SW480 (cell line): ENCODE measurements around the gene GBA2.

Source experiments
- DNase-seq: peaks from one replicate; pipeline ENCODE4 v3.0.0-alpha.2; 2016; ENCODE audit warnings: low spot score

GBA2 gene

DNA sequence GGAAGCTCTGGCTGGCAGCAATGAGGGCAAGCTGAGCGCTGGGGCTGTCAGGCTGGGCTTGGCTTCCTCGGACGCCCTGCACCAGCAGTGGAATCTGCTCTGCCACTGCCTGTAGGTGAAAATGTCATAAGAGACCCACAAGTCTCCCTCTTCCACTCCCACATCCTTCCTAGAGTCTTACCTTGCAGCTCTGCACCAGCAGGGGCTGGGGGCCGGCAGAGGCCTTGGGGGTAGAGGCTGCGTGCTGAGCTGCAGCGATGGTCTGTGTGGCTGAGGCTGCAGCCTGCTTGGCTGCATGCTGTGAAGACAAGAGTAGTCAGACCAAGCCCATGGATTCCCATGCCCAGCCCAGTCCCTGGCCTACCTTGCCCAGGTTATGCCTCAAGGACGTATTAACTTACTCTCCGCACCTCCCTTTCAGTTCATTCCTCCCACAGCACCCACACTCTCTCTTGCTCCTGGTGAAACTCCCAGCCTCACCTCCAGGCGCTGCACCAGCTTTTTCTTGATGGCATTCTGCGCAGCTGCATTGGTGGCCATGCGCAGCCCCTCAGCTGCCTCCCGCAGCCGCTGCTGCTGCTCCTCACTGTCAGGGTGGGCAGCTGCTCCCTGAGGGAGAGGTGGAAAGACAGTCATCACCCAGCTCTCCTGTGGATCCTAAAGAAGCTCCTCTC is 34.3 kb downstream of the GBA2 start:
- no peak for DNase-seq

DNA sequence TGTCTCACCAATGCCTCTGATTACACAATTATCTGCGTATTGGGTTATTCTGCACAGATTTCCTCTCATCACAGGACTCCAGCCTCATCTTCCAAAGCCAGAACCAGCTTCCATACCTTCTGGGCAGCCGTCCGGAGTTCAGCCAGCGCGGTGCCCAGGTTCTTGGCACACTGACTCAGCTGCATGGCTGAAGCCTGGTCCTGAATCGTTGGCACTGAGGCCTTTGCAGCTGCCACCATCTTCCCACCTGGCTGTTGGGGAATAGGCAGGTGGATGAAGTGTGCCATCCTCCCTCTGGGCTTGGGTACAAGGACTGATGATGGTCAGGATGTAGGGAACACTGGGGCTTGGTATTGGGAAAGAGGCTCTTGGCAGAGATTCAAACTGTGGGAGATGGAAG is 34.9 kb downstream of the GBA2 start:
- no peak for DNase-seq

DNA sequence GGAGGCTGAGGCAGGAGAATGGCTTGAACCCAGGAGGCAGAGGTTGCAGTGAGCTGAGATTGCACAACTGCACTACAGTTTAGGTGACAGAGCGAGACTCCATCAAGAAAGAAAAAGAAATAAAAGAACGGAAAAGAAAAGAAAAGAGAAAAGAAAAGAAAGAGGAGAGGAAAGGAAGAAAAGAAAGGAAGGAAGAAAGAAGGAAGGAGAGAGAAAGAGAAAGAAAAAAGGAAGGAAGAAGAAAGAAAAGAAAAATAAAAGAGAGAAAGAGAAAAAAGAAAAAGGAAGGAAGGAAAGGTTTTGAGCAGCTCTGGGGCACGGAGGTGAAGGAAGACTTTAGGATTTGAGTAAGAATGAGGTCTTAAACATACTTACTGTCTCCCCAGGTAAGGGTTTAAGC is 35.5 kb downstream of the GBA2 start:
- DNase-seq = no peak

DNA sequence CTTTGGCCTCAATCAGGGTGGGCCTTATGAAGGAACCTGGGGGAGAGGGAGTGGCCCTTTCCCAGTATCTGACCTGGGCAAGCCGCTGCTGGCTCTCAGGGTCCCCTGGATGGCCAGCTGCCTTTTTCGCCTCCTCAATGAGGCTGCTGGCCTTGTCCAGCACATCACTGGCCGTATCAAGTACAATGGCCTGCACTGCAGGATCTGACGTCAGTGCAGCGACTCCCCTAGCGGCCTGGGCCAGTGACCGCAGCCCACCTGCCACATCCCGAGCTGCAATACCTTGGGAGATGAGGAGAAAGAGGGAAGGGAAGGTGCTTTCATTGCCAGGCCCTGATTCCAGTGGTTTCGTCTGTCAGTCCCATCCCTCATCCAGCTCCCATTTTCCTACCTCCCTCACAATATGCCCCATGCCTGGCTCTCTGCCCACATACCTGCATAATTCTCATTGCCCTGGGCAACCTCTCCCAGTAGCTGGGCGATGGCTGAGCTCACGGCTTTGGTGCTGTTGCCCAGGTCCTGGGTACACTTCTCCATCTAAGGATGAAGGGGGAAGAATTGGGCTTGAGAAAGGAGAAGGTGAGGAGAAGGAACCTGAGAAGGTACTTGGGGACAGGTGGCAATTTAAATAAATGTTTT is 36.1 kb downstream of the GBA2 start:
- DNase-seq = no peak

DNA sequence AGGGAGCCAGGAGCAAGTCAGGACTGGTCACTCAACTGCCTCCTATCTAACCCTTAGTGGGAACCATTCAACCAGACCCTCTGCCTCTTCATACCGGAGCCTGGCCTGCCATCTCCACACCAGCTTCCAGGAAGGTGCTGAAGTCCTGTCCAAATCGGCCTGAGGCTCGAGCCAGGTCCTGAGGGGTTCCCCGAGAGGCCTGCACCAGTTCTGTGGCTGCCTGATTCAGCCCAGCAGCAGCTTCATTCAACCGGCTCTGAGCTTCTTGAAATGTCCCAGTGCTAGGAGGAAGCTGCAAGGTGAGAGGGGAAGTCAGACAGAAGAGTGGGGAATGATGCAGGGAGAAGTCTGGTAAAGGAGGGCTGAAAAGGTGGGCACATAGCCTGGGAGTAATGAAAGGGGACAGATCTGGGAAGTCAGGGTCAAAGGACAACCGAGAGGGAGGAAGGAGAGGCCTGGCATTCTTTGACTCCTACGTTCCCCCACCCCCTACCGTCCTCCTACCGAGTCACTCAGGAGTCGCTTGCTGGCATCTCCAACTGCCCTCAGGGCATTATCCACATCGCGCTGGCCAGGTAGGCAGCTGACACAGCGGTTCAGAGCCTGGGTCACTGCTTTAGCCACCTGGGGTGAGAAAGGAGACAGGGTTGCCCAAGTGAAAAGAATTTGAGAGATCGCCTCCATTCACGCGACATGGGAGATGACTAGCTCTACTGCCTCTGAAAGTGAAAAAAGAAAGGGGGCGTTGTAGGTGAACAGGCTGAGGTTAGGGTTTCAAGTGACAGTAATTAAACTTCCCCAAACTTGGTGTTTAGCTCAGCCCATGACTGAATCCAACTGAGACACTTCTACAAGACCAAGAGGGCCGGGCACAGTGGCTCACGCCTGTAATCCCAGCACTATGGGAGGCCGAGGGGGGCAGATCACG is 37.3 kb downstream of the GBA2 start:
- no peak for DNase-seq

DNA sequence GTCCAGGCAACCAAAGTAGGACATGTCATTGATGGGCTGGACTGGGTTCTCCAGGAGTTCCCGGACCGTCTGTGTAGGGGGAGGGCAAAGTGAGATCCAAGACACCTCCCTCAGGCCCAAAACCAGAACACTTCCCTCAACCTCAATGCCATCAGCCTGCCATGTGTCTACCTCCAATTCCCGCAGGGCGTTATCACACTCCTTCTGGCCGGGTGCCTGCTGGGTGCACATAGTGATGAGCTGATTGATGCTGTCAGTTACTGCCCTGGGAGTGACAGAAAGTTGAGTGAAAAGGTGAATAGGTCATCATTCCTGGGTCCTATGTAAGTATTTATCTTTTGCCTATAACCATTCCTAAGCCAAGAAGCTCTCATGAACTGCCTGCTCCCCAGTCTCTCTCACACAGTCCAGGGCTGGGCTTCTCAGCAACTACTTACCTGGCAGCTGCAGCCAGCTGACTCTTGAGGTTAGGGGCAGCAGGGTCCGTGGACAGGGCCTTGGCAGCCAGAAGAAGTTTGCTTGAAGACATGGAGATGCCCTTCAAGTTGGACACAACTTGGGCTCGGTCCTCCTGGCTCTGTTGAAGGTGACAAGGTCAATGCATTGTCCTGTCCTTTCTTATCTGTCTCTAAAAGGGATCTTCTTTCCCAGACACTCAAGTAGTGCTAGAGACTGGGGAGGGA is 38.1 kb downstream of the GBA2 start:
- DNase-seq = no peak

DNA sequence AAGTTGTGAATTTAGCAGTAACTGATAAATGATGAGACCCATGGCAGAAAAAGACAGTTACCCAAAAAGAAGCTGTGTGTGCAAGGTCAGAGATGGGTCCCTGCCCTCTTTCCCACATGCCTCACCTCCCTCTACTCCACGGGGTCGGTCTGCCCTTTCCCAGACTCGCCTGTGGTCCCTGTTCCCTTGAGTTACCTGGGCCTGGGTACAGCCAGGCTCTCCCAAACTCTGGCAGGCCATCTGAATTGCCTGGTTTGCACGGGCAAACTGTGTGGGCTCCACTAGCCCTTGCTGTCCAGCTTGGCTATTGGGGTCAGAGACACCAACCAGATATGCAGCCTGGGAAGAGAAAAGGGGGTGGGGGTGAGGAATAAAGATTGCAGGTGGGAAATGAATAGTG is 40.9 kb downstream of the GBA2 start:
- DNase-seq = no peak

DNA sequence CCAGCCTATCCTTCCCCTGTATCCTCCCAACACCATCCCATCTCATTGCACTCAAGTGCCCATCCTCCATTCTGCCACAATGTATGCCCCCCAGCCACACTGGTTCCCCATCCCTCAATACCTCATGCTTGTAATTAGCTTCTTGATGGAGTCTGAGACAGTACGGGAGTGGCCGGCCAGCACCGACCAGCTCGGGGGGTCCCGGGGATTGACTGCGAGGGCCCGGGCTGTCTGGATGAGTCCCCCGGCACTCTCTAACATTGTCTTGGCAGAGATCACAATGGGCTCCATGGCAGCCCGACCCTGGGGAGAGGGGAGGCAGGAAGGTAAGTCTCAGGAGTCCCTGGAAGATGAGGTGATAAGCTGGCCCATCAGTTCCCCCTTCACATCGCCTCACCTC is 42.1 kb downstream of the GBA2 start:
- DNase-seq = no peak

DNA sequence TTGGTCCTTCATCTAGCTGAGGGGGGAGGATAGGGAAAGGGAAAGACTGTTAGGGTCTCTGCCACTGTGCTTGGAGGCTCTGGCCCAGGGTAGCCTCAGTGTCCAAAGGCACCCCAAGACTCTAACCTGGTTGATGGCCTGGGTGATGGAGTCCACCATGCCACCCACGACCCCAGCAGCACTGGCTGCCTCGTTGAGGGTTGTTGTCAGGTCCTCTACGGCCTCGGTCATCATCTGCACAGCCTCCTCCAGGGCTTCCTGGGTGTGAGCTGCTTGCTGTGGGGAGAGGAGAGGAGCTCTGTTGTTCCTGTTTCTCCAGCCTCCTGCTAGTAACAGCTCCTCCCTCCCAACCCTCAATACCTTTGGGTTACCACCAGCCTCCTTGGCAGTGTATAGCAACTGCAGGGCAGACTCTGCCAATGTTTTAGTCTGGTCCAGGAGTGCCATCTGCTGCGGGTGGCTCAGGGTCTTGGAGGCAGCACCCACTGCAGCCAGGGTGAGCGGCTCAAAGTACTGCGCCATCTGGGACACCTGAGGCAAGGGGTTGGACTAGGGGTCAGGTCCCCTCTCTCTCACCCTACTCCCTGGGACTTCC is 43.1 kb downstream of the GBA2 start:
- DNase-seq = no peak

DNA sequence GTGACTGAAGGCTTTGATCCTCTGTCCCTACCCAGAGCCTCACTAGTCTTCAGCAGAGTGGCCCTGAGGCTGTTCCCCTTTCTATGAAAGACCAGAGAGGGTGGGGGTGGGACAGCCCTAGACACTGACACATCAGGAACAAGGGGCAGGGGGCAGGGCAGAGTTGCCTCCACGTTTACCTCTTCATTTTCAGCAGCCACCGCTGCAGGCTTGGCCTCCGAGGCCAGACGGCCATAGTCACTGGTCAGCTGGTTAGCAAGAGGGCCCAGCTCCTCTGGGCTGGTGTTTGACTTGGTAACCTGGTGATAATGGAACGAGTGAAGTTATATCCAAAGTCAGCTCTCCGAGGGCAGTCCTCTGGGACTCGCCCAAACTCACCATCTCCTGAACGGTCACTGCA is 43.7 kb downstream of the GBA2 start:
- no peak for DNase-seq

DNA sequence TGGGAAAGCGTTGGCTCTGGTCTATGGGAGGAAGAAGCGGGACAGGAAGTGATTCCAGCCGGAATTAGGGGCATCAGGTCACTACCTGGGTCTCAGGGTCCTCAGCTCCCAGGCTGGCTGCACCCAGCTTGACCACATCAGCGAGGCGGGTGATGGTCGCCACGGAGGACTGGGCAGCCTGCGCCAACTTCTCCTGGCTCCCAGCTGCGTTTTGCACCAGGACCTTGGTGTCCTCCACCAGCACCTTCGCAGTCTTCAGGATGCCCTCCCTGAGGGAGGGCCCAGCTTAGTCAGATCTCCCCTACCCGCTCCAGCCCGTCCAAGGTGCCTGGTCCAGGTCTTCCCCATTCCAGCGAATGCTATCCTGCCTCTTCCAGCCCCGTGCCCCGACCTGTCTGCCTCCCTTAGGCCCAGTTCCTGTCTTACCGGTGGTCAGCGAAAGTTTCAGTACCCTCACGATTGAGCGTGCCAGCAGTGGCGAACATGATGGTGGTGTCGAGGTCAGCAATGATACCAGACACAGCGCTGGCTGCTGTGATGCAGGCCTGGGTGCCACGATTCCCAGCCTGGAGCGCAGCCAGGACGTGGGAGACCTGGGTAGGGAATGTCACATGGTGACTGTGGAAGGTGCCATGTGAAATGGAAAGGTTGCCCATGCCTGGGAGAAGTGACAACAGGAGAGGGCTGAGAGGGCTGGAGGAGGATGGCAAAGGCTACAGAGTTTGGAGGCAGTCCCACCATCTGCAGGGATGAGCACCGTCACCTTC is 44.9 kb downstream of the GBA2 start:
- DNase-seq = no peak

DNA sequence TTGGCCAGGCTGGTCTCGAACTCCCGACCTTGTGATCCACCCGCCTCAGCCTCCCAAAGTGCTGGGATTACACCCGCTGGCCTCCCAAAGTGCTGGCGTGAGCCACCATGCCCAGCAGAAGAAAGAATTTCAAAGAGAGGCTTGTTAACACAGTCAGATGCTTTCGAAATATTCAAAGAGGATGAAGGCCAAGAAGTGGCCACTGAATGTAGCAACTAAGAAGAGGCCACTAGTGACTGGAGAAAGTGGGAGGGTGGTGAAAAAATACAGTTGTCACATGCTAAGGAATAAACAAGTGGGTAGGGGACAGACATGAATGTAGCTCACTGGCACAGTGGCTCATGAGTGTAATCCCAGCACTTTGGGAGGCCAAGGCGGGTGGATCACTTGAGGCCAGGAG is 46.3 kb downstream of the GBA2 start:
- no peak for DNase-seq

DNA sequence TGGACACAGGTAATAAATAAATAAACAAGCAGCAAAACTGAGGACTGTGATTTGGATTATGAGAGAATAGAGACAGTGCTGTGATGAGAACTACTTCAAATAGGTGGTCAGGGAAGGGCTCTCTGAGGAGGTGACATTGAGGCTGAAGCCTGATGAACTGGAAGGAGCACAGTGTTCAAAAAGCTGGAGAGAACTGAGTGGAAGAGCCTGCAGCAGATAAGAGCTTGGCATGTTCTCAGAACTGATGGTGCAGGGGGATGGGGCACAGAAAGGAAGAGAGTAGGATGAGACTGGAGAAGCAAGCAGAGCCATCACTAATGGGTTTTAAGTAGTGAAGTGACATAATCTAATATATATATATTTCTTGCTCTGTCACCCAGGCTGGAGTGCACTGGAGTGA is 48.1 kb downstream of the GBA2 start:
- no peak for DNase-seq

DNA sequence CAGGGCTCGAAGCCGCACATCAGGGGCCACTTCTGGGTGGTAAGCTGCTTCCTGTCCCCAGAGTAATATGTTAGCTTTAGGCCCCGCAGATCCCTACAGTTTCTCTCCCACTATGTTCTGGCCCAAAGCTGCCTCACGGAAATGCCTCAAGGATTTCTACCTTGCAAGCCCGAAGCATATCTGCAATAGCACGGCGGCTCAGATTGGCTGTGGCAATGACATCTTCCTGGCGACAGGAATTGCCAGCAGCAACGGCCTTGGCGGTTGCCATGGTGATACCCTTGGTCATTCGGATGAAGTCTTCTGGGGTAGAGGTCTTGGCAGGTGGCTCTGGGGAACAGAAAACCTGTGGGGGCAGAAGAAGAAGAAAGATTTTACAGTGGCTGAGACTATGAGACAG is 49.0 kb downstream of the GBA2 start:
- DNase-seq = no peak

DNA sequence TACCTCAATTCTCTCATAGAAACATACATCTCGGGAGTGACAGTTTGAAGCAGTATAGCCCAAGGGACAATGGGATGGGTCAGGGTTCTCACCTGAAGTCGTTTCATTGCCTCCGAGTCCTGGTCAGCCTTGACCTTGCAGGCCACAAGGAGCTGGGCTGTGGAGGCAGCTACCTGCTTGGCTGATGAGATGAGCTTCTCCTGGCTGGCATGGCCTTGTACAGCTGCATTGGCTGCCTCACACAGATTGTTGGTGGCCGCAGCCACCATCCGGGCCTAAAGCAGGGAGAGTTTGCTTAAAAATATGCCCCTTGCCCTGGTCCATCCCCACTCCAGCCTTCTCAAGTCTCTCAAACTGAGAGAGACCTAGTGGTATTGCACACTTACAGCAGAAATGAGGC is 50.8 kb downstream of the GBA2 start:
- no peak for DNase-seq

DNA sequence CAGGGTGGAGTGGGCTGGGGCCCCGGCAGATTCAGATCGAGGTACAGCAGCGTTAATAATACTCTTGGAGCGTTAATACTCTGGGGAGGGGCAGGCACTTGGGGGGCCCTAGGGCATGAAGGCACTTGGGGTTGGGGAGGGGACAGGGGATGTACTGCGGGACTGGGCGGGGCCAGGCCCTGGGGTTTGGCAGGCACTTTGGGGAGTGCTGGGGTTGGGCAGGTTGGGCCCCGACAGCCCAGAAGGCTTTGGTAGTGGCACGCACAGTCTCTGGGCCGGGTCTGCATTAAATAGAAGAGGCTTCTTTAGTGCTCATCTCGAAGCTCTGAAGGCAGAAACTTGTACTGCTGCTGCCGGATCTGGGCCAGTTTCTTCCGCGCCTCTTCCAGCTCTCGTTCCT is 51.5 kb downstream of the GBA2 start:
- DNase-seq = no peak

DNA sequence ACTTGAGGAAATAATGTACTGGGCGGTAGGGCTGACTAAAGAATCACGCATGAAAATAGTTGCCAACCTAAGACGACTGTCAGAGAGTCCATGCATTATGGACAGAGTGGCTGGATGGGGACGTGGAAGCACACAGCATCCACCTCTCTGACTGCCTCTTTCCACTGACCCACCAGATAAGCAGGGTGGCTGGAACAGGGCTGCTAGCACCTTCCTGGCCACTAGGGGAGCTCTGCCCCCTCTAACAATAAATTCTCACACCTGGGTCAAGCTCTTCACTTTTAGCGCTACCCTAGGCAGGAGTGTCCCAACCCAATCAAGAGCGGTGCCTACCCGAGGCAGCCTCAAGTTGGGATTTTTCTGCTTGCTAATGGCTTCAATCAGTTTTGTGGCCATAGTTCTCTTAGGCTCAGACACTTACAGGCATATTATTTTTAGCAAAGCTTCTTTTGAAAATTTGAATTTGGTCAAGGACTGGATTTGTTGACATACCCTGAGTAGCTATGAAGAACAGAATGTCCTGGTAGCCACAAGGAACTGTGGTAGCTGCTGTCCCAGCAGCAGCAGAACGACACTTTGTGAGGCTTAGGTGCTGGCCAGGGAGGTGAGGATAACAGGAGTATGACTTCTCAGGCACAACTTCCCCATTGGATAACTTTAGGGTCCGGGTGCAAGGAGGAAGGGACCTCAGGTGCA is 52.4 kb downstream of the GBA2 start:
- peak; percentile 65 for DNase-seq

DNA sequence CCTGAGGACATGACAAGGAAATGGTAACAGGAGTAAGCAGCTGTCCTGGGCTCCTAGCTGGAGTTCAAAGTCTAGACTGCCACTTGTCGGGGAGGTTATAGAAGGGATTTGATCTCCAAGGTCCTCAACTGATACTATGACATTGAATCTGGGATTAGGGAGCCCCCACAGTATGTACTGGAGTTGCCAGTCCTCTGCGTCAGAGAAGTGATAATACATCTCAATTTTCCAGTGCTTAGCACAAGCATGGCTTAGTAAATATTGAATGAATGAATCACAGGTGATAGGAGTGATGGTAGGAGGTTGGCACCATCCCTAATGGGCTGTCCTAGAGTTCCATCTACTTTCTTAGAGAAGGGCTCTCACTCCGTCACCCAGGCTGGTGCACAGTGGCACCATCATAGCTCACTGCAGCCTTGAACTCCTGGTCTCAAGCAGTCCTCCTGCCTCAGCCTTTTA is 53.1 kb downstream of the GBA2 start:
- DNase-seq = no peak

DNA sequence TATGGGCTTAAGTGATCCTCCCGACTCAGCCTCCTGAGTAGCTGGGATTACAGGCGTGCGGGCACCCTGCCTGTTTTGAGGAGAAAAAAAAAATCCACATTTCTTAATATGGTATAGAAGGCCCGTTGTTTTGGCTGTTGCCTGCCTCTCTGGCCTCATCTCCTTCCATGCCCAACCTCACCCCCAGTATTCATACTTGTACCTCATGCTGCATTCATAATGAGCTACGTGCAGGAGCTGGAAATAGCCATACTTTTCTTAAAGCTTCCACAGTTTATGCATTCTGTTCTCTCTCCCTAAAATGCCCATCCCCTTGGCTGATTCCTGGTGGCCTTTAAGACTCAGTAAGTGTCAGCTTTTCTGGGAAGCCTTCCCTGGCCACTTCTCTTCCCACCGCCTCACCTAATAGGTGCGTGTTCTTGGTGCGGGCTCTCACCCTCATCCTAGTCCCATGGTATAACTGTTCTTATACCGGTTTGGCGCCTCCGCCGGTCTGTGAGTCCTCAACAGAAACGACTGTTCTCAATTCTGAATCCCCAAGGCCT is 57.2 kb downstream of the GBA2 start:
- DNase-seq = no peak

DNA sequence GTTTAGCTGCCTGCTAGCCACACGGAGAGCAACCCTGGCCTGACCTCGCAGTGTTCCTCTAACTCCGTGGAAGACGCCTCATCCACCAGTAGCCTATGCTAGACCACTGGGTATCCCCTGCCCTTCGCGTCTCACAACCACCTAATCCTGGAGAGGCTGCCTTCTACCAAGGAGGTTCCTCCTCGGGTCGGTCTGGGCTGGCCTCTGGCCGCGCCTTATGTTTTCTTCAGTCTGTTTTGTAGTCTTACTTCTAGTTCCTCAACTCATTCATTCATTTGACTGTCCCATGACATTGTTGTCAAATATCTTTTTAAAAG is 57.7 kb downstream of the GBA2 start:
- peak; percentile 34 for DNase-seq
